Ovary (tissue), 3 donors: ENCODE results near the gene IGFBP6.

Experiments
- CTCF ChIP-seq, 3 donors: fragments of 450-650 bp in 2 of 3; fragments of 200-600 bp in 1 of 3; IDR thresholded peaks; one replicate each; pipeline versions ENCODE4 v1.5.1 to v1.8.0; 2016 to 2022; ENCODE audit warnings: antibody characterized with exemption in 3 of 3, mild to moderate bottlenecking in 1 of 3
- EP300 ChIP-seq: sonication (generic); formaldehyde crosslinking; IDR thresholded peaks from one replicate; pipeline ENCODE4 v1.6.1; 2017; ENCODE audit warnings: antibody characterized with exemption
- POLR2A ChIP-seq: fragments of 450-650 bp; IDR thresholded peaks from one replicate; pipeline ENCODE4 v1.6.1; 2017; ENCODE audit warnings: antibody characterized with exemption, mild to moderate bottlenecking, moderate library complexity
- donor health status: DM: no; HTN: no; CAD: no.

GRCh38 chr12:53064613-53065436 is 32.6 kb upstream of the IGFBP6 start:
- TF ChIP-seq CTCF (IDR thresholded peaks at IDR 0.05) (no peak), EP300 (no peak), POLR2A (no peak)
